Erythroblast (primary cell): ENCODE measurements around the gene CMA1.
"Not testable (repeated sequence)": the region's sequence is repeated elsewhere in the genome, so short reads cannot be mapped to it uniquely, and the experiment has no call there.

Experiments
- DNase-seq, 2 experiments: peaks; one replicate each; lab custom pipeline; 2025; lab: John Stamatoyannopoulos, UW
- GATA1 ChIP-seq: IDR thresholded peaks from 2 replicates; pipeline ENCODE4 v1.6.1; 2011; ENCODE audit warnings: low read depth, mild to moderate bottlenecking, control low read depth, low read length, moderate library complexity
- POLR2A ChIP-seq: IDR thresholded peaks from 2 replicates; pipeline ENCODE4 v1.6.1; 2011; ENCODE audit warnings: mild to moderate bottlenecking, low read length

CMA1 gene

GRCh38 chr14:24508155-24508840, at the start of gene CMA1:
TSS of gene CMA1 (minus strand) at chr14:24508265. CDS start at chr14:24508235, 30 bp downstream.
- no peak for TF ChIP-seq GATA1
- no peak for TF ChIP-seq POLR2A
- no peak for DNase-seq

- no peak for DNase-seq
- no peak for TF ChIP-seq POLR2A
- TF ChIP-seq GATA1: no peak
Observed at GRCh38 chr14:24556756-24557155, 48.7 kb upstream of the CMA1 start.

GRCh38 chr14:24549064-24549463, 41.0 kb upstream of the CMA1 start:
- DNase-seq: not testable (repeated sequence)

- no peak for DNase-seq
Observed at GRCh38 chr14:24542346-24542936, 34.4 kb upstream of the CMA1 start.

GRCh38 chr14:24535737-24536136, 27.7 kb upstream of the CMA1 start:
- no peak for DNase-seq
- no peak for TF ChIP-seq GATA1

More at GRCh38 chr14:24542346-24542936, 34.4 kb upstream of the CMA1 start:
- no peak for TF ChIP-seq GATA1

GRCh38 chr14:24534286-24534685, 26.2 kb upstream of the CMA1 start:
- DNase-seq: no peak

GRCh38 chr14:24525877-24526620, 18.0 kb upstream of the CMA1 start:
- DNase-seq: not testable (repeated sequence)

More at GRCh38 chr14:24534286-24534685, 26.2 kb upstream of the CMA1 start:
- TF ChIP-seq GATA1 (no peak), POLR2A (no peak)

GRCh38 chr14:24518851-24519250, 10.8 kb upstream of the CMA1 start:
- TF ChIP-seq GATA1 (no peak), POLR2A (no peak)
- DNase-seq: no peak

GRCh38 chr14:24514209-24514608, 6.1 kb upstream of the CMA1 start:
- no peak for DNase-seq
- no peak for TF ChIP-seq GATA1
- TF ChIP-seq POLR2A: no peak

- DNase-seq: no peak
- no peak for TF ChIP-seq GATA1
- TF ChIP-seq POLR2A: no peak
Observed at GRCh38 chr14:24513009-24513408, 4.9 kb upstream of the CMA1 start.

- TF ChIP-seq GATA1: no peak
- no peak for TF ChIP-seq POLR2A
- no peak for DNase-seq
Observed at GRCh38 chr14:24506443-24506842, 1.6 kb downstream of the CMA1 start.

- DNase-seq: no peak
- TF ChIP-seq GATA1: no peak
- no peak for TF ChIP-seq POLR2A
Observed at GRCh38 chr14:24504425-24504950, 3.6 kb downstream of the CMA1 start.

- DNase-seq: not testable (repeated sequence)
Observed at GRCh38 chr14:24491586-24492408, 16.3 kb downstream of the CMA1 start.
